ENCODE data around the gene CD84.

CD84 gene

GRCh38 chr1:160614410-160614809 is 35.1 kb upstream of the CD84 start:
- Histone ChIP-seq H3K4me2 (ENCODE audit: low read length, poor library complexity, severe bottlenecking) (no peak overlapping the region), H2AK5ac (ENCODE audit: low read length, severe bottlenecking) (no peak overlapping the region), H3K18ac (ENCODE audit: low read depth in 1 of 2, low read length in 2 of 2) (no peak overlapping the region), H2BK120ac (ENCODE audit: low read depth, low read length) (no peak overlapping the region), H4K8ac (ENCODE audit: low read length) (no peak overlapping the region), H3K36me3 (ENCODE audit: control insufficient read depth in 1 of 2, insufficient read depth in 2 of 2, low read depth in 1 of 2, low read length in 2 of 2) (no peaks in the 10 kb centered on the region), H3K27me3 (ENCODE audit: control insufficient read depth in 1 of 2, insufficient read depth in 1 of 2, low read length in 2 of 2) (peaks cover 27 to 31% of the 10 kb centered on the region in 2 experiments), H3K14ac (ENCODE audit: low read length in 2 of 2) (no peak overlapping the region), H3K9me3 (ENCODE audit: control insufficient read depth, low read length) (peaks cover 4% of the 10 kb centered on the region), H3K27ac (ENCODE audit: low read length, poor library complexity, severe bottlenecking) (no peak overlapping the region), H2BK5ac (ENCODE audit: low read depth, low read length, poor library complexity, severe bottlenecking) (no peak overlapping the region), H3K4me1 (ENCODE audit: control insufficient read depth, insufficient read depth, low read depth, low read length) (no peaks in the 10 kb centered on the region), H2AFZ (ENCODE audit: low read depth, low read length) (no peak overlapping the region), H3K4ac (ENCODE audit: low read depth in 1 of 2, low read length in 2 of 2) (no peak overlapping the region), H3K4me3 (ENCODE audit: insufficient read depth in 1 of 2, low read depth in 1 of 2, low read length in 2 of 2) (no peak overlapping the region), H3K23ac (ENCODE audit: low read length in 2 of 2) (no peak overlapping the region), H2BK12ac (ENCODE audit: low read length in 2 of 2) (no peak overlapping the region), H2BK15ac (ENCODE audit: low read depth, poor library complexity, severe bottlenecking) (no peak overlapping the region), H3K9ac (ENCODE audit: low read length) (no peak overlapping the region), H4K91ac (ENCODE audit: low read length) (no peak overlapping the region), H3K79me1 (replicated peaks; ENCODE audit: low read length, poor library complexity, severe bottlenecking) (no peaks in the 10 kb centered on the region)
- WGBS = 88% methylated on average over 5 of the region's 5 CpGs
- no peak for DNase-seq

DNA sequence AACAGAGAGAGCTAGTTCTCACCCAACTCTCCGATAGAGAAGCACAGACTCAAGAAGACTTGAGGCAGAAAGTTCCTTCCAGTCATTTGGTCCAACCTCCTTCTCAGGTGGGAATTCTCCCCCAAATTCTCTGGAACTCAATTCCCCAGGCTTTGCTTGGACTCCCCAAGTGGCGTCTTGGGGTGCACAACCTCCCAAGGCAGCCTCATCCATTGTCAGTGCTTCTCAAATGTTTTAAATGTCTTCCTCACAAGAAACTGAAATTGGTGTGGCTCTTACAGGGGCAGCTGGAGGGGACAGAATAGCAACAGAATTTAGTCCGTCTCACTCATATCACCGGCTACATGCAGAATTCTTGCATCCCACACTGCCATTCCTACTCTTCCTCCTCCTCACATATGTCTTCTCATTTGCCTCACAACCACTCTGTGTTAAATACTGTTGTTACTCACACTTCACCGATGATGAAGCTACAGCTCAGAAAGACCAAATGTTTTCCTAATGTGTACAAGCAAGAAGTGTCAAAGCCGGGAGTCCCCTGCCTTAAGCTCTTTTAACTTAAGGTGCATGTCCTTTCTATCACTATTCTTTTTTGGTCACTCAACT is 33.4 kb upstream of the CD84 start:
- H2AFZ ChIP-seq (ENCODE audit: low read depth, low read length) = no peak overlapping the region
- H4K91ac ChIP-seq (ENCODE audit: low read length) = no peak overlapping the region
- H3K4me2 ChIP-seq (ENCODE audit: low read length, poor library complexity, severe bottlenecking) = no peak overlapping the region
- H2BK12ac ChIP-seq (ENCODE audit: low read length in 2 of 2) = no peak overlapping the region
- no peaks in the 10 kb centered on the region for H3K79me1 ChIP-seq (replicated peaks; ENCODE audit: low read length, poor library complexity, severe bottlenecking)
- no peak overlapping the region for H2BK5ac ChIP-seq (ENCODE audit: low read depth, low read length, poor library complexity, severe bottlenecking)
- H3K9ac ChIP-seq (ENCODE audit: low read length) = no peak overlapping the region
- DNase-seq = no peak
- peaks cover 37 to 48% of the 10 kb centered on the region in 2 experiments for H3K27me3 ChIP-seq (ENCODE audit: control insufficient read depth in 1 of 2, insufficient read depth in 1 of 2, low read length in 2 of 2)
- H3K4me3 ChIP-seq (ENCODE audit: insufficient read depth in 1 of 2, low read depth in 1 of 2, low read length in 2 of 2) = no peak overlapping the region
- WGBS = 90% methylated on average over 6 of the region's 6 CpGs
- no peak overlapping the region for H3K27ac ChIP-seq (ENCODE audit: low read length, poor library complexity, severe bottlenecking)
- no peaks in the 10 kb centered on the region for H3K4me1 ChIP-seq (ENCODE audit: control insufficient read depth, insufficient read depth, low read depth, low read length)
- H3K9me3 ChIP-seq (ENCODE audit: control insufficient read depth, low read length) = no peaks in the 10 kb centered on the region
- H3K14ac ChIP-seq (ENCODE audit: low read length in 2 of 2) = no peak overlapping the region
- H3K23ac ChIP-seq (ENCODE audit: low read length in 2 of 2) = no peak overlapping the region
- no peak overlapping the region for H2AK5ac ChIP-seq (ENCODE audit: low read length, severe bottlenecking)
- no peak overlapping the region for H3K18ac ChIP-seq (ENCODE audit: low read depth in 1 of 2, low read length in 2 of 2)
- no peaks in the 10 kb centered on the region for H3K36me3 ChIP-seq (ENCODE audit: control insufficient read depth in 1 of 2, insufficient read depth in 2 of 2, low read depth in 1 of 2, low read length in 2 of 2)
- H2BK120ac ChIP-seq (ENCODE audit: low read depth, low read length) = no peak overlapping the region
- no peak overlapping the region for H4K8ac ChIP-seq (ENCODE audit: low read length)
- H2BK15ac ChIP-seq (ENCODE audit: low read depth, poor library complexity, severe bottlenecking) = no peak overlapping the region
- H3K4ac ChIP-seq (ENCODE audit: low read depth in 1 of 2, low read length in 2 of 2) = no peak overlapping the region

GRCh38 chr1:160610569-160611242 is 31.4 kb upstream of the CD84 start:
- H2AK5ac ChIP-seq (ENCODE audit: low read length, severe bottlenecking) = no peak overlapping the region
- WGBS = 32% methylated on average over 1 of the region's 1 CpG
- H2BK12ac ChIP-seq (ENCODE audit: low read length in 2 of 2) = no peak overlapping the region
- no peak overlapping the region for H3K4me3 ChIP-seq (ENCODE audit: insufficient read depth in 1 of 2, low read depth in 1 of 2, low read length in 2 of 2)
- H3K27me3 ChIP-seq (ENCODE audit: control insufficient read depth in 1 of 2, insufficient read depth in 1 of 2, low read length in 2 of 2) = peaks cover 37 to 49% of the 10 kb centered on the region in 2 experiments
- no peak overlapping the region for H2BK5ac ChIP-seq (ENCODE audit: low read depth, low read length, poor library complexity, severe bottlenecking)
- H4K8ac ChIP-seq (ENCODE audit: low read length) = no peak overlapping the region
- no peak overlapping the region for H2BK15ac ChIP-seq (ENCODE audit: low read depth, poor library complexity, severe bottlenecking)
- H3K23ac ChIP-seq (ENCODE audit: low read length in 2 of 2) = no peak overlapping the region
- peak overlapping the region in 1 of 2 experiments; percentile 73 for H3K14ac ChIP-seq (ENCODE audit: low read length in 2 of 2)
- no peak overlapping the region for H3K18ac ChIP-seq (ENCODE audit: low read depth in 1 of 2, low read length in 2 of 2)
- no peak overlapping the region for H3K4ac ChIP-seq (ENCODE audit: low read depth in 1 of 2, low read length in 2 of 2)
- no peak overlapping the region for H3K9ac ChIP-seq (ENCODE audit: low read length)
- no peaks in the 10 kb centered on the region for H3K9me3 ChIP-seq (ENCODE audit: control insufficient read depth, low read length)
- no peak overlapping the region for H2BK120ac ChIP-seq (ENCODE audit: low read depth, low read length)
- H3K79me1 ChIP-seq (replicated peaks; ENCODE audit: low read length, poor library complexity, severe bottlenecking) = no peaks in the 10 kb centered on the region
- no peaks in the 10 kb centered on the region for H3K36me3 ChIP-seq (ENCODE audit: control insufficient read depth in 1 of 2, insufficient read depth in 2 of 2, low read depth in 1 of 2, low read length in 2 of 2)
- H2AFZ ChIP-seq (ENCODE audit: low read depth, low read length) = no peak overlapping the region
- H3K27ac ChIP-seq (ENCODE audit: low read length, poor library complexity, severe bottlenecking) = no peak overlapping the region
- H3K4me2 ChIP-seq (ENCODE audit: low read length, poor library complexity, severe bottlenecking) = no peak overlapping the region
- no peak for DNase-seq
- peaks cover 4% of the 10 kb centered on the region for H3K4me1 ChIP-seq (ENCODE audit: control insufficient read depth, insufficient read depth, low read depth, low read length)
- H4K91ac ChIP-seq (ENCODE audit: low read length) = no peak overlapping the region

DNA sequence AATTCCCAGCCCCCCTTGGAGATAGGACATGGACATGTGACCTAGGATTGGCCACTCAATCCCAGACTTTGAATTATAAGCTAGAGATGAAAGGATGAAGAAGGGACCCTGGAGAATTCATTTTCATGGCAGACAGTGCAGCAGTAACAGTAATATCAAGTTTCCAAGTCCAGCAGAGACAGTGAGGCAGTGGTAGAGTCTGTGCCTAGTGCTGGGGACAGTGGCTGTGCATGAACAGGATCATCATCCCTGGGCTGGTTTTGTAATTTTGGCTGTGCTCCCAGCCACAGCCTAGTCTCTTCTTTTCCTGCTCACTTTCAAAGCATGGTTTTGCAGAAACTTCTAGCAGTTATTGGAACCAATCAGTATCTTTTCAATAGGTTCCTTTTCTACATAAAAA is 29.6 kb upstream of the CD84 start:
- Histone ChIP-seq H3K4me1 (ENCODE audit: control insufficient read depth, insufficient read depth, low read depth, low read length) (peaks cover 4% of the 10 kb centered on the region), H3K23ac (ENCODE audit: low read length in 2 of 2) (no peak overlapping the region), H3K36me3 (ENCODE audit: control insufficient read depth in 1 of 2, insufficient read depth in 2 of 2, low read depth in 1 of 2, low read length in 2 of 2) (no peaks in the 10 kb centered on the region), H2BK120ac (ENCODE audit: low read depth, low read length) (no peak overlapping the region), H2BK12ac (ENCODE audit: low read length in 2 of 2) (no peak overlapping the region), H3K4me3 (ENCODE audit: insufficient read depth in 1 of 2, low read depth in 1 of 2, low read length in 2 of 2) (no peak overlapping the region), H3K18ac (ENCODE audit: low read depth in 1 of 2, low read length in 2 of 2) (no peak overlapping the region), H2AFZ (ENCODE audit: low read depth, low read length) (no peak overlapping the region), H2BK15ac (ENCODE audit: low read depth, poor library complexity, severe bottlenecking) (no peak overlapping the region), H2BK5ac (ENCODE audit: low read depth, low read length, poor library complexity, severe bottlenecking) (no peak overlapping the region), H3K4ac (ENCODE audit: low read depth in 1 of 2, low read length in 2 of 2) (no peak overlapping the region), H4K8ac (ENCODE audit: low read length) (no peak overlapping the region), H3K4me2 (ENCODE audit: low read length, poor library complexity, severe bottlenecking) (no peak overlapping the region), H3K27me3 (ENCODE audit: control insufficient read depth in 1 of 2, insufficient read depth in 1 of 2, low read length in 2 of 2) (peaks cover 37 to 49% of the 10 kb centered on the region in 2 experiments), H3K9ac (ENCODE audit: low read length) (no peak overlapping the region), H2AK5ac (ENCODE audit: low read length, severe bottlenecking) (no peak overlapping the region), H4K91ac (ENCODE audit: low read length) (no peak overlapping the region), H3K14ac (ENCODE audit: low read length in 2 of 2) (no peak overlapping the region), H3K79me1 (replicated peaks; ENCODE audit: low read length, poor library complexity, severe bottlenecking) (no peaks in the 10 kb centered on the region), H3K27ac (ENCODE audit: low read length, poor library complexity, severe bottlenecking) (no peak overlapping the region), H3K9me3 (ENCODE audit: control insufficient read depth, low read length) (no peaks in the 10 kb centered on the region)
- no peak for DNase-seq
